Urinary bladder (tissue), 4 donors: ENCODE results near the gene C6orf132. TPM values are rescaled to one million over a fixed set of nuclear protein-coding genes. Genes with fewer than 3 reads are reported as not detected.
A peak's percentile ranks its signal among the peaks of the same experiment; 100 is the strongest.
"Not testable (repeated sequence)": the region's sequence is repeated elsewhere in the genome, so short reads cannot be mapped to it uniquely, and the experiment has no call there.

Experiments used
- DNase-seq: peaks from one replicate; pipeline ENCODE4 v3.0.0-alpha.2; 2015; ENCODE audit errors: extremely low spot score
- H3K27ac ChIP-seq: one replicate; pipeline ENCODE4 v1.5.1; 2013; ENCODE audit warnings: low read depth, mild to moderate bottlenecking, moderate library complexity
- H3K36me3 ChIP-seq: one replicate; pipeline ENCODE4 v1.6.1; 2013; ENCODE audit warnings: mild to moderate bottlenecking, moderate library complexity; ENCODE audit not compliant: insufficient read depth
- H3K4me1 ChIP-seq: one replicate; pipeline ENCODE4 v1.6.1; 2013; ENCODE audit warnings: mild to moderate bottlenecking, moderate library complexity; ENCODE audit not compliant: insufficient read depth
- H3K4me3 ChIP-seq: one replicate; pipeline ENCODE4 v1.5.1; 2013; ENCODE audit warnings: low read depth, low read length
- WGBS: extraction: QIAGEN DNeasy Blood & Tissue Kit; methylation state at CpG from one replicate; pipeline ENCODE4 v1.1.7; 2013; 5-methylcytosine and 5-hydroxymethylcytosine counted together
- polyA plus RNA-seq: library from polyadenylated mRNA; stranded (reverse); fragments of 200-250 nt; gene quantifications from one replicate; pipeline ENCODE4 v1.2.3, GENCODE V29; 2013
- total RNA-seq: library from RNA; depleted of rRNA; stranded (reverse); fragments of >200 nt; gene quantifications from one replicate; pipeline ENCODE4 v1.2.3, GENCODE V29; 2014
- donor health status: healthy with polysubstance abuse.
- donor health status: healthy.

C6orf132 gene
- total and polyA plus RNA-seq, 2 donors, result 2.7 to 4.4 TPM

DNA sequence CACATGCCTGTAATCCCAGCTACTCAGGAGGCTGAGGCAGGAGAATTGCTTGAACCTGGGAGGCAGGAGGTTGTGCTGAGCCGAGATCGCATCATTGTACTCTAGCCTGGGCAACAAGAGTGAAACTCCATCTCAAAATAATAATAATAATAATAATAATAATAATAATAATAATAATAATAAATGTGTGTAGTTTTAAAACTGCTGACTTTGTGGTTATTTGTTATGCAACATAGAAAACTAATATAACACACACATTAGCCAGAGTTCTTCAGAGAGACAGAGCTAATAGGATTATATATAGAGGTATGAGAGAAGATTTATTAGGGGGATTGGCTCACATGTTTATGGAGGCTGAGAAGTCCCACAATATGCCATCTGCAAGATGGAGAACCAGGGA is 27.4 kb upstream of the C6orf132 start:
- not testable (repeated sequence) for H3K36me3 ChIP-seq, H3K4me3 ChIP-seq, DNase-seq, H3K27ac ChIP-seq, H3K4me1 ChIP-seq
- WGBS, result 71% methylated on average over 2 of the region's 2 CpGs

DNA sequence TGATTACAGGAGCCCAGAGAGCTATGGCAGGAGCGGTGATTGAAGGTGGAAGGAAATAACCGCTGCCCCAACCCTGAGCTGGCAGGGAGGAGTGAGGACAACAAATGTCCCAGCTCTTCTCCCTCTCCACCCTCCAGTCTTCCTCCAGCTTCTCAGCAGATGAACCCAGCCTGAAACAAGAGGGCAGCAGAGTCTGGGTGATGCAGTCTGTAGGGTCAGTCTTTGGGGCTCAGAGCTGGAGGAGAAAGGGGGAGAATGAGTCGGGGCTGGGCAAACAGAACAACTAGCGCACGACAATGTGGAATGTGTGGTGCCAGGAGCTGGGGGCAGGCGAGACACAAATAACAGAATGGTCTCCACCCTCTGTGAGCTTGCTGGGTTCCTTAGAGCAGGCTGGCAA is 26.2 kb upstream of the C6orf132 start:
- WGBS, result 74% methylated on average over 6 of the region's 6 CpGs
- Histone ChIP-seq H3K36me3 (no peaks in the 10 kb centered on the region), H3K4me1 (no peaks in the 10 kb centered on the region), H3K4me3 (no peak overlapping the region), H3K27ac (no peak overlapping the region)
- DNase-seq, result no peak

DNA sequence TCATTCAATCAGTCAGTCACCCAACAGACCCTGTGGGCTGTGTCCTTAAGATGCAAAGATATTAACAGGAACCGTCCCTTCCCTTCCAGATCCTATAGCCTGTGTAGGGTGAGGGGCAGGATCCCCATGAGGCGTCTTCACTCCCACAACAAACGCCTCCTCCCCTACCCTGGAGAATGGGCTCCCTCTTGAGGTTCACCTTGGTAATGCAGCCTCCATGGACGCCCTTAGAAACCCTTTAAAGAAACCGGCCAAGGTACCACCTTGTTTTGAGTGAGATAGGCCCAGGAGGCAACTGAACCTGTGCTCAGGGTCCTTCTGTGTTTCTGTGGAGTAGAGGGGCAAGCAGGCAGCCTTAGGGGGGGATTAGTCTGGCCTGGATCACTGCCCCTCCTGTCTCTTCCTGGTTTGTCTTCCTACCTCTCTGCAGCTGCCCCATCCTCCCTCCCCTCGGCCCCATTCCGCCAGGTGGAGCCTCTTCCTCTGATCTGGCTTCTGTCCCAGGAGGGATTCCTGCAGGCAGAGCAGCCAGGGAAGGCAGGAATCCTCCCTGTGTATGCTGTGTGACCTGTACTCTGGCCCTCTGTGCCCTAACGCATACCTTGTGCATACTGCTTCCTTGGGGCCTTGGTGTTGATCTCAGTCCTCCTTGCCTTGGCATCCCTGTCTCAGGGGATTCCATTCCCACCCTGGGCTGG is 24.2 kb upstream of the C6orf132 start:
- 15% methylated on average over 8 of the region's 8 CpGs for WGBS
- peak; percentile 41 for DNase-seq
- Histone ChIP-seq H3K36me3 (no peaks in the 10 kb centered on the region), H3K4me3 (no peak overlapping the region), H3K27ac (no peak overlapping the region), H3K4me1 (no peaks in the 10 kb centered on the region)

DNA sequence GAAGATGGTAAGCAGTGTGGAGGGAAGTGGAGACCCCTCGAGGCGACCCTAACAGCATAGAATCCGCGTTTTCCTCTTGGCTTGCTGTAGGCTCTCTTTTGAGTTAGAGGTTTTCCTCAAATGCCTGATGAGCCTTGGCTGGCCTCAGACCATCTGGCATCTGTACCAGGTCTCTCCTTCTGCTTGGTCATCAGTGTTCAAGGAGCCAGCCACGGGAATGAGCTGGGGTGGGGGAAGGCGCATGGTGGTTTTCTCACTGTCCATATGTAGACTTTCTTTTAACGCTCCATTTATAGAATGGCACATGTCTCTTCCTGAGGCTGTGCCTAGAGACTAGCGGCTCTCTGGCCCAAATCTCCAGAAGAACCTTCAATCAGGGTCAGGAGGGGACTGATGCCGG is 22.6 kb upstream of the C6orf132 start:
- no peak for DNase-seq
- H3K27ac ChIP-seq, result no peak overlapping the region
- no peak overlapping the region for H3K4me3 ChIP-seq
- WGBS, result 82% methylated on average over 9 of the region's 9 CpGs
- H3K4me1 ChIP-seq, result no peaks in the 10 kb centered on the region
- no peaks in the 10 kb centered on the region for H3K36me3 ChIP-seq

DNA sequence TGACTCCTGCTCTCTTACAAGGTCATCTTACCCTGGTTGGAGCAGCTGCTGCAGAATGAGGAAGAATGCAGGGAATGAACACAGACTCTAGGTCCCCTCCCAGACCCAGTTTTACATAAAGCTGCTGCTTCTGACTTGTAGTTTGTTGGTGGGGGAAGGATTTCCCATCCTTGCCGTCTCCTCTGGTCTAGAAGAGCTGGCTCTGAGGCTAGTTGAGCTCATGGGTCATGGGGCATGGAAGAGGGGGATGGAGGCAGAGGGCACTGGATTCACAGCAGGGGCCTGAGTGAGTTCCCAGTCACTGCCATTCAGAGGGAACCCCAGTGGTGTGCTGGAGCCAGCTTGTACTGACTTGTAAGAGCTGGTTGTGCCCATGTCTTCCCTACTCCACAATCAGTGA is 21.6 kb upstream of the C6orf132 start:
- no peak for DNase-seq
- 40% methylated on average over 1 of the region's 1 CpG for WGBS
- Histone ChIP-seq H3K36me3 (no peaks in the 10 kb centered on the region), H3K4me1 (no peaks in the 10 kb centered on the region), H3K4me3 (no peak overlapping the region), H3K27ac (no peak overlapping the region)

DNA sequence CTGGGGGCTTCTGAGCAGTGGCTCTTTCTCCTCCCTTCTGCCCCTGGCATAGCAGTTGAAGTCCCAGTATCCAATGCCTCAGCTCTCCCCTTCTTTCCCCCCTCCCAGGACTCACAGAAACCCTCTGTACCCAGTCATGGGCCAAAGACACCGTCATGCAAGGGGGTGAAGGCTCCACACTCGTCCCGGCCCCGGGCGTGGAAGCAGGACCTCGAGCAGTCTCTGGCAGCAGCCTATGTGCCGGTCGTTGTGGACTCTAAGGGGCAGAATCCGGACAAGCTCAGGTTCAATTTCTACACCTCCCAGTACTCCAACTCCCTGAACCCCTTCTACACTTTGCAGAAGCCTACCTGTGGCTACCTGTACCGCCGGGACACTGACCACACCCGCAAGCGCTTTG is 20.4 kb upstream of the C6orf132 start:
- WGBS, result 84% methylated on average over 13 of the region's 13 CpGs
- Histone ChIP-seq H3K4me1 (no peaks in the 10 kb centered on the region), H3K4me3 (no peak overlapping the region), H3K27ac (no peak overlapping the region), H3K36me3 (no peaks in the 10 kb centered on the region)
- no peak for DNase-seq

DNA sequence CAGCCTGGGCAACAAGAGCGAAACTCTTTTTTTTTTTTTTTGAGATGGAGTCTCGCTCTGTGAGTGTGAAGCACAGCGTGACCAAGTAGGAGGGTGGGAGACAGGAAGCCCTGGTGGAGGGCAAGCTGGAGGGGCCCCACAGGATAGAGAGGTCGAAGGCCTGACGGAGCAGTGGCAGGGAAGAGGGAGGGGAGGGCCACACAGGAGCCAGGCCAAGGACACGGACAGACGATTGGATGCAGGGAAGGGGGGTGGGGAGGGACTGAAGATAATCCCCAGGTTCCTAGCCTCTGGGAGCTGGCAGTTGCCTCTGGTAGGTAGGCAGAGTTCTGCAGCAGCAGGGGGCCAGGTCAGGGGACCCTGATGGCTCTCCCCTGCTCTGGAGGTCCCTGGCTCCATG is 20.0 kb upstream of the C6orf132 start:
- no peak for DNase-seq
- Histone ChIP-seq H3K27ac (no peak overlapping the region), H3K36me3 (no peaks in the 10 kb centered on the region), H3K4me1 (no peaks in the 10 kb centered on the region), H3K4me3 (no peak overlapping the region)
- WGBS, result 49% methylated on average over 7 of the region's 7 CpGs

DNA sequence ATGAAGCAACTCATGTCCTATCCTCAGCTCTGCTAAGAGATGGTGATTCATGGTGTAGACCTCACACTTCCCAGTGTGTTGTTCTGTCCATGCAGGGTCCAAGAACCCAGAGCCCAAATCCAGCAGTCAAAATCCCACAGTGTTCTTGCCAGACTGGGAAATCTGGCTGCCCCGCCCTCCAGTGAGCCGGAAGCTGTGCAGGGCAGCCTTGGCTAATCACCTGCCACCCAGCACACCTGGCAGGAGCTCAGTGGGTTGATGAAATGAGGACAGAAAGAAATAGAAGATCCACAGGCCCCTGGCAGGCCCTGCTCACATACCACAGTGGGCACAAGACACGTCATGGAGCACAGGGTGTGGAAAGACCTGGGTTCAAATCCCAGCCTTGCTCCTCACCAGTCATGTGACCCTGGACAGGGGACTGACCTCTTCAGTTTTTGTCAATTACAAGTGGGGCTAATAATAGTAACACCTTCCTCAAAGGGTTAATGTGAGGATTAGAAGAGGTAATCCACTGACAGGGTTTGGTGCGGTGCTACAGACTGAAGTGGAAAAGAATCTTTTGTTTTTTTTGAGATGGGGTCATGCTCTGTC is 17.1 kb upstream of the C6orf132 start:
- Histone ChIP-seq H3K36me3 (no peaks in the 10 kb centered on the region), H3K4me1 (no peaks in the 10 kb centered on the region), H3K4me3 (no peak overlapping the region), H3K27ac (no peak overlapping the region)
- WGBS, result 83% methylated on average over 4 of the region's 4 CpGs
- DNase-seq, result no peak

DNA sequence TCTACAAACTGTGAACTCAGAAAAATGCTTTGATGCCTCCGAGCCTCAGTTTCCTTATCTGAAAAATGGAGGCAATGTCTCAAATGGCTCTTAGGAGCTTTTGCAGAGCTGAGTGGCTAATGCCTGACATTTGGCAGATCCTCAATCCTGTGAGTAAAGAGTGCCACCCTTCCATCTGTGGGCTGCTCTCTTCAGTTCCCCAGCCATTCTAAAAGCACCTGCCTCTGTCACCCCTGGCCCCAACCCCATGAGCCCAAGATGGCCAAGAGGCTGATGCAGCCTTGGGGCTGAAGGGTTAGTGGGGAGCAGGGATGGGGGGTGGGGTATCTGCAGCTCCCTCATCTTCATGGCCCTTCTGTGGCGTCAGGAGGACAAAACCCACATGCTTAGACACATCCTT is 16.2 kb upstream of the C6orf132 start:
- no peak overlapping the region for H3K4me3 ChIP-seq
- H3K4me1 ChIP-seq, result no peaks in the 10 kb centered on the region
- no peak for DNase-seq
- H3K36me3 ChIP-seq, result no peaks in the 10 kb centered on the region
- H3K27ac ChIP-seq, result no peak overlapping the region
- 82% methylated on average over 2 of the region's 2 CpGs for WGBS

DNA sequence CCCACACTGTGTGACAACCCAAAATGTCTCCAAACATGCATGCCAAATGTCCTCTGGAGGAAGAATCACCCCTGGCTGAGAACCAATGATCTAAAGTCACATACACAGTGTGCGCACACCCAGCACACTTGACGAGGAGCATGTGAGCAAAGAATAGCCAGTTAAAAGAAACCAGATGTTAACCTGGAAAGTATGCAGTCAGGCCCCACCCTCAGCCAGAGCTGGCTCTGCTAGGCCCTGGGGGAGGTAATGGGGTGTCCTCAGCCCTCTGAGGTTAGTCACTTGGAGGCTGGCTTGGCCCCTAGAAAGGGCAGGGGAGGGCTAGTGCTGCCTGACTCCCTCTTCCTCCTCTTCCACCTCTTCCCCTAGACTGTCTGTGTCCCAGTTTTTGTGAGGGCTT is 15.6 kb upstream of the C6orf132 start:
- Histone ChIP-seq H3K36me3 (no peaks in the 10 kb centered on the region), H3K27ac (no peak overlapping the region), H3K4me1 (no peaks in the 10 kb centered on the region), H3K4me3 (no peak overlapping the region)
- 59% methylated on average over 2 of the region's 2 CpGs for WGBS
- DNase-seq, result no peak

DNA sequence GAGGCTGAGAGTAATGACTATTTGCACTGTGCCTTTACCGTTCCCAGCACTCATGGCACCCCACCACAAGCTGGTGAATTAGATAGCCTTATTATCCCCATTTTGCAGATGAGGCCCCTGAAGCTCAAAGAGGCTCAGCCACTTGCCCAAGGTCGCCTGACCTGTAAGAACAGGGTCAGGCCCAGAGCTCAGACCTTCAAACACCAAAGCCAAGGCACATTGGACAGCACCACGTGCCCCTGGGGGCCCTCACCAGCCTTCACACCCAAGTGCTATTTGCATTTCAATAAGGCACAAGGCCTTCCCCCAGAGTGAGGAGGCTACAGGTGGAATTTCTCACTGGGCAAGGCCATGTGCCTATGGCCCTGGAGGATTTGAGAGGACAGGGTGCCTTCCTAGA is 14.2 kb upstream of the C6orf132 start:
- DNase-seq, result no peak
- no peaks in the 10 kb centered on the region for H3K4me1 ChIP-seq
- no peak overlapping the region for H3K27ac ChIP-seq
- WGBS, result 67% methylated on average over 3 of the region's 3 CpGs
- H3K4me3 ChIP-seq, result no peak overlapping the region
- no peaks in the 10 kb centered on the region for H3K36me3 ChIP-seq

DNA sequence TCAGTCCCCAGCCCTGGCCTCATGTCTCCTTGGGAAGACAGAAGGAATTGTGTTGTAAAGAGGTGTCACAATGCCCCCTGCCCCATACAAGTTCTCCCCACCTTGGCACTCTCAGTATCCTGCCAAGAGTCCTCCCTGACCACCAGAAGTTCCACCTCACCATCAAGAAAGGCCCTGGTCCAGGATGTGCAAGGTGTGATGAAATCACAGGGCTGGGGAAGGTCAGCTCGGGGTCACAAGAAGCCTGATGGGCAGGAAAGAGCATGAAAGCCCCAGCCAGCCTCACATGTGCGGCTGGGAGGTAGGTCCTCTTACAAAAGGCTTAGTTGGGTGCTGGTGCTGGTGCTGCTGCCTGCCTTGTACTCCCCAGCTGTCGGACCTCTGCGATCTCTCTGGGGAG is 12.9 kb upstream of the C6orf132 start:
- DNase-seq, result no peak
- no peak overlapping the region for H3K4me3 ChIP-seq
- no peak overlapping the region for H3K27ac ChIP-seq
- no peaks in the 10 kb centered on the region for H3K36me3 ChIP-seq
- WGBS, result 83% methylated on average over 4 of the region's 4 CpGs
- H3K4me1 ChIP-seq, result no peaks in the 10 kb centered on the region

DNA sequence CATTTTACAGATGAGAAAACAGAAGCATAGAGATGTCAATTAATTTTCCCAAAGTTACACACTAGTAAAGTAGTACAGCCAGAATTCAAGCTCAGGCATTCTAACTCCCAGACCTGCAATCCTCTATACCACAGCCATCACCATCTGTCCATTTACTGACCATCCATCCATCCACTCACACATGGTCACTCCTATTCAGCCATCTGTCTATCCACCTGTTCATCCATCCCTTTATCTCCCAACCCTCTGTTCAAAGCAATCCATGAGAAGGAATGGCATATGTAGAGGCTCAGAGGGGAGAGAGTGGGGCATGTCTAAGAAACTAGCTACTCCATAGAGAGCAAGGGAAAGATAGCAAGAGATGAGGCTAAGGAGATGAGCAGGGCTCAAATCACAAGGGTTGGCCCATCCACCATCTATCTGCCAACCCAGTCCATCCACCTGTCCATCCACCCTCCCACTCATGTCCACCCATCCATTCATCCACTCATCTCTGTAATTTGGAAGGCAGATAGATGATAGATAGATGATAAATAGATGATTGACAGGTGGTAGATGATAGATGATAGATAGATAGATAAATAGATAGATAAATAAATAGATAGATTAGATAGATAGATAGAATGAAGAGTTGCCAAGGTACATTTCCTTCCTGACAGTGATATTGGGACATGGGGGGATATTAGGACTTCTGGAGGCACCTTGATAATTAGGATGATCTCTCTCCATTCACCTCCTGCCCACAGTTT is 12.2 kb upstream of the C6orf132 start:
- Histone ChIP-seq H3K4me1 (no peaks in the 10 kb centered on the region), H3K4me3 (no peak overlapping the region), H3K36me3 (no peaks in the 10 kb centered on the region), H3K27ac (no peak overlapping the region)
- no peak for DNase-seq

DNA sequence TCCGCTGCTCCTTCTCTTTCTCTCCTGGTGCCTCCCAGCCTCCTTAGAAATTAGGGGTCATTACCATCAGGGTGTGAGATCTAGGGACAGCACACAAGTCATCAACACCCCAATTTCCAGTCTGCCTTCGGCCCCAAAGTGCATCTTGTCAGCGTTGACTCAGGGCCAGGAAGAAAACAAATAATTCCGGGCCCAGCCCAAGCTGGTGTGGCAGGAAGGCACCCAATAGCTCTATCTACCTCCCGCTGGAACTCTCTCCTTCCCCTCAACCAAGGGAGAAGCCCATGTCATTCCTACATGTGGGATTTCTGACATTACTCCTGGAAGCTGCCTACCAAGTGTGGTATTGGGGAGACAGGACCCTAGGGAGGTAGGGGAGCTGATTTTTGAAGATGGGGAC is 11.5 kb upstream of the C6orf132 start:
- WGBS, result 58% methylated on average over 5 of the region's 5 CpGs
- DNase-seq, result no peak

More for the DNA sequence above, 11.5 kb upstream of the C6orf132 start:
- Histone ChIP-seq H3K4me3 (no peak overlapping the region), H3K36me3 (no peaks in the 10 kb centered on the region), H3K4me1 (no peaks in the 10 kb centered on the region), H3K27ac (no peak overlapping the region)
